H1 (cell line): ENCODE measurements around the gene ULK2. TPM values are rescaled to one million over a fixed set of nuclear protein-coding genes. Genes with fewer than 3 reads are reported as not detected.

Source experiments
- HDAC2 ChIP-seq, 2 experiments: fragments of 300-600 bp in 1 of 2; sonication (generic) in 1 of 2; IDR thresholded peaks; 2 replicates each; pipeline ENCODE4 v1.6.1; 2011 to 2012; ENCODE audit warnings: low read depth in 2 of 2, low read length in 2 of 2, mild to moderate bottlenecking in 2 of 2, moderate library complexity in 2 of 2, borderline replicate concordance in 1 of 2, inconsistent platforms in 1 of 2
- SAP30 ChIP-seq: fragments of 300-600 bp; sonication (generic); IDR thresholded peaks from 2 replicates; pipeline ENCODE4 v1.7.1; 2012; ENCODE audit warnings: low read length, moderate library complexity, mild to moderate bottlenecking, inconsistent platforms; ENCODE audit not compliant: insufficient read depth, insufficient replicate concordance
- polyA plus RNA-seq, 7 experiments: library from polyadenylated mRNA; depleted of rRNA in 3 of 7; stranded (reverse) in 5 of 7; unstranded in 2 of 7; fragments of >200 nt in 5 of 7; fragments of 200-250 nt in 2 of 7; gene quantifications; 1 replicate in 5 of 7; 2 replicates in 1 of 7; 4 replicates in 1 of 7; pipeline versions ENCODE4 v1.2.1 to v1.2.3, GENCODE V29; 2011 to 2013; ENCODE audit warnings: missing spikeins in 2 of 7, mixed read lengths in 2 of 7
- total RNA-seq: library from RNA; stranded (reverse); fragmentation: NEBNext Ultra II Directional; extraction: Animal tissue kit (Norgen Biotek cat#: 25700); gene quantifications from 2 replicates; pipeline ENCODE4 v1.2.1, GENCODE V29; 2021

ULK2 gene
- total and polyA plus RNA-seq, 2 of the 8 experiments (the other 6 are each of a cell fraction or from before 2014, with no cell fraction given): 5.3 to 9.8 TPM

DNA sequence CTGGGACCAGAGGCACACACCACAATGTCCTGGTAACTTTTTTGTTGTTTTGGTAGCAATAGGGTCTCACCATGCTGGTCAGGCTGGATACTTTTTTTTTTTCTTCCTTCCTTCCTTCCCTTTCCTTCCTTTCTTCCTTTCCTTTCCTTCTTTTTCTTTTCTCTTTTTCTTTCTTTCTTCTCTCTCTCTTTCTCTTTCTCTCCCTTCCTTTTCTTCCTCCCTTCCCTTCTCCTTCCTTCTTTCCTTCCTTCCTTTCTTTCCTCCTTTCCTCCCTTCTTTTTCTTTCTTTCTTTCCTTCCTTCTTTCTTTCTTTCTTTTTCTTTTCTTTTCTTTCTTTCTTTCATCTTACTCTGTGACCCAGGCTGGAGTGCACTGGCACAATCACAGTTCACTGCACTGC, 18.4 kb upstream of the ULK2 start (continued):
- TF ChIP-seq HDAC2 (IDR thresholded peaks at IDR 0.05; ENCODE audit: borderline replicate concordance in 1 of 2, low read depth in 2 of 2, low read length in 2 of 2): no peak
- TF ChIP-seq SAP30: no peak
